Gastrocnemius medialis (tissue), 4 donors: ENCODE data around the gene RNU6-7.

Source experiments
- POLR2A ChIP-seq, 2 donors: fragments of 450-650 bp; IDR thresholded peaks; one replicate each; pipeline ENCODE4 v1.6.1; 2017; ENCODE audit warnings: antibody characterized with exemption in 2 of 2, mild to moderate bottlenecking in 2 of 2, moderate library complexity in 2 of 2
- TF ChIP-seq, protein P1 (sequence below), 5 experiments: fragments of 450-650 bp in 3 of 5; fragments of 200-600 bp in 2 of 5; sonication (generic) in 2 of 5; IDR thresholded peaks in 4 of 5; conservative IDR thresholded peaks in 1 of 5; 1 replicate in 4 of 5; 2 replicates in 1 of 5; pipeline ENCODE4 v1.5.1; 2016 to 2019; ENCODE audit warnings: antibody characterized with exemption in 5 of 5, mild to moderate bottlenecking in 3 of 5, moderate library complexity in 3 of 5

DNA sequence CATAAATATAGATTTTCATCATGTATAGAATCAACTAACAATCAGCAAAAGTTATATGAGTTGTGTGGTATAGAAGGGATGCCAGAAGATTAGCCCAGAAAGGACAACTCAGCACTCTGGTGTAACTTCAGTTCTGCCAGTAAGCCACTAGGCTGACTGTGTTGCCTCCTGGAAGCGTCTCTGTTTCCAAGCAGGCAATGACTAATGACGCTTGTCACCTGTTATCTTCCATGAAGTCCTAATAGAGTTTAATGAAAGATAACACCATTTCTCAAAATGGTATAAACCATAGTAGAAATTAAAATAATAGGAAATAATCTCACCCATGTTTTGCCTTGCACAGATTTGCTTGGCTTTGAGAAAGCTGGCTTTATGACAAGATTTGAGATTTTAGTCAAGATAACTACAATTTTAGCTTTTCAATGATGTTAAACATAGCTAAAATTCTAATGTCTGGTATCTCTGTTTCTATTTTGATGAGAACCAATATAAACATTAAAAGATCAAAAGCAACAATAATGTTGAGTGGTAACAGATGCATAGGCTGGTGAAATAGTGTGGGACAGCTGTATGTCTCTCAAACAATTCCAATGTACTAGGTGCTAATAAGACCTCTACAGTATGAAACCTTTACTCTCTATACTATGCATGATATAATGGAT lies 9.0 kb upstream of the RNU6-7 start:
- TF ChIP-seq, protein P1, sequence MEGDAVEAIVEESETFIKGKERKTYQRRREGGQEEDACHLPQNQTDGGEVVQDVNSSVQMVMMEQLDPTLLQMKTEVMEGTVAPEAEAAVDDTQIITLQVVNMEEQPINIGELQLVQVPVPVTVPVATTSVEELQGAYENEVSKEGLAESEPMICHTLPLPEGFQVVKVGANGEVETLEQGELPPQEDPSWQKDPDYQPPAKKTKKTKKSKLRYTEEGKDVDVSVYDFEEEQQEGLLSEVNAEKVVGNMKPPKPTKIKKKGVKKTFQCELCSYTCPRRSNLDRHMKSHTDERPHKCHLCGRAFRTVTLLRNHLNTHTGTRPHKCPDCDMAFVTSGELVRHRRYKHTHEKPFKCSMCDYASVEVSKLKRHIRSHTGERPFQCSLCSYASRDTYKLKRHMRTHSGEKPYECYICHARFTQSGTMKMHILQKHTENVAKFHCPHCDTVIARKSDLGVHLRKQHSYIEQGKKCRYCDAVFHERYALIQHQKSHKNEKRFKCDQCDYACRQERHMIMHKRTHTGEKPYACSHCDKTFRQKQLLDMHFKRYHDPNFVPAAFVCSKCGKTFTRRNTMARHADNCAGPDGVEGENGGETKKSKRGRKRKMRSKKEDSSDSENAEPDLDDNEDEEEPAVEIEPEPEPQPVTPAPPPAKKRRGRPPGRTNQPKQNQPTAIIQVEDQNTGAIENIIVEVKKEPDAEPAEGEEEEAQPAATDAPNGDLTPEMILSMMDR (IDR thresholded peaks at IDR 0.05 in 4 of 5, conservative IDR thresholded peaks at IDR 0.05 in 1 of 5): no peak
- no peak for TF ChIP-seq POLR2A (IDR thresholded peaks at IDR 0.05)
